GM19463 (cell line): ENCODE data around the gene SORBS2.

Experiments used
- ATAC-seq: cut with Tn5 transposase; IDR thresholded peaks from one replicate; pipeline ENCODE4 v1.9.1; 2021; ENCODE audit warnings: mild to moderate bottlenecking, moderate library complexity; ENCODE audit not compliant: unreplicated experiment

Gene SORBS2

GRCh38 chr4:185592438-185592837 is 219.6 kb downstream of the SORBS2 start:
- no peak for ATAC-seq

DNA sequence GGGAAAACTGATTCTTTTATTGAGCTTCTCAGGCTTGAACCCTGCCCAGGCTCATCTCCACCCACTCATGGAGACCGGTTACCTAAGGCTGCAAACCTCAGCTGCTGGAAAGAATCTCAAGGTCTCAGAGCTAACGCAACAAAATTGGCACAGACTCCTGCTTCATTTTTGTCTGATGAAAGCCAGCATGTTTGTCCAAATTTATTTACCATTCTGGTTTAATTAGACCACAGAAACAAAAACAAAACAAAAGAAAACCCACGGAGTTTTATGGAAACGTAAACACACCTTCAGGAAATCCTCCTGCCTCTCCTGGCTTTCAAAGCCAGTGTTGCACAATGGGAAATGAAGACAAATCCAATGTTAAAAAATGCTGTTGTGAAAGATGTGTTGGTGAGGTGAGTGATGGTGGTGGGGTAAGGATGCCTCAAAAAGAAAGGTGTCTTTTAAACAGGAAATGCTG is 220.3 kb downstream of the SORBS2 start:
- no peak for ATAC-seq

DNA sequence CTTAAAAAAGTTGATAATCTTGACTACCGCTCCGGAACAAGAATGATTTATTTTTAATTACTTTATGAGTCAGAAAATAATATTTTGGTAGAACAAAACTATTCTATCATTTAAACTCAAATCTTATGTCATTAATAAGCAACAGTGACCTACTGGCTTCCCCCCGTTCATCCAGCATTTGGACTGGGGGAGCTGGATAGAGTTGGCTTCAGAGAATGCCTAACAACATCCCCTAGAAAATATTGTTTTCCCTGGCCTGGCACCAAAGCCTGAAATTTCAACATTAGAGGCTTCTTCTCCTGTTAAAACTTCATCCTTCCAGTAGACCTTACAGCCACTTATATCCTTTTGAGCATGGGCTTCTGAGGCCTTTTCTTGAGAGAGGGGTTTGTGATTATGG is 221.0 kb downstream of the SORBS2 start:
- ATAC-seq: no peak

DNA sequence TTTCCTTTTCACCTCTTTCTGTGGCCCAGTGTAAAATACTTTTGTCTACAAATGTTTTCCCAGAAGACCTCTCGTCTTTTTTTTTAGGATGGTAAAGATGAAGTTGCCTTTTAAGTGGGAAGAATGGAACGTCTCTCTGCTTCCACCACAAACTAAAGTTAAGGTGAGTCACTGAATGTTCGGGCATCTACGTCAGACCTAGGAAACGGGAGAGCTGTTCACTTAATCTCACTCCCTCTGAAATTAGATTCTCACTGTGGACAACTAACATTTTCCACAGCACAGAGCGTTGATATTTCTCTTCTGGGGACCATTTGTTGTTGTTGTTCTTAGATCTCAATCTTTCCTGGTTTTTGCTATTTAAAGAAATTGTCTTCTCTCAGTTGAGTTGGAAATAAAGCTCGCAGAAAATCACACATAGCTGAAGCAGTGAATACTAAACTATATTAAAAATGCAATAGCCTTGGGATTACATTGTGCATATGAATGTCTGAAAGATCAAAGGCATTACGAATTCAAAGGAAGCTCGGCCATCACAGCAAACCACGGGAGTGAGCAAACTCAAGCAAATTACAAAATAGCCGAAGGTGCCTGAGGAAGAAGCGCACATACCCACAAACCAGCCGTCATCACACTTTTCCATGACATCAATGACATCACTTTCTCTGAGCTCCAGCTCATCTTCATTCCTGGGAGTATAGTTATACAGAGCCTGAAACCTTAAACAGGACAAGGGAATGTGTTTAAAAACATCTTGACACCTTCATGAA is 222.7 kb downstream of the SORBS2 start:
- ATAC-seq: no peak

DNA sequence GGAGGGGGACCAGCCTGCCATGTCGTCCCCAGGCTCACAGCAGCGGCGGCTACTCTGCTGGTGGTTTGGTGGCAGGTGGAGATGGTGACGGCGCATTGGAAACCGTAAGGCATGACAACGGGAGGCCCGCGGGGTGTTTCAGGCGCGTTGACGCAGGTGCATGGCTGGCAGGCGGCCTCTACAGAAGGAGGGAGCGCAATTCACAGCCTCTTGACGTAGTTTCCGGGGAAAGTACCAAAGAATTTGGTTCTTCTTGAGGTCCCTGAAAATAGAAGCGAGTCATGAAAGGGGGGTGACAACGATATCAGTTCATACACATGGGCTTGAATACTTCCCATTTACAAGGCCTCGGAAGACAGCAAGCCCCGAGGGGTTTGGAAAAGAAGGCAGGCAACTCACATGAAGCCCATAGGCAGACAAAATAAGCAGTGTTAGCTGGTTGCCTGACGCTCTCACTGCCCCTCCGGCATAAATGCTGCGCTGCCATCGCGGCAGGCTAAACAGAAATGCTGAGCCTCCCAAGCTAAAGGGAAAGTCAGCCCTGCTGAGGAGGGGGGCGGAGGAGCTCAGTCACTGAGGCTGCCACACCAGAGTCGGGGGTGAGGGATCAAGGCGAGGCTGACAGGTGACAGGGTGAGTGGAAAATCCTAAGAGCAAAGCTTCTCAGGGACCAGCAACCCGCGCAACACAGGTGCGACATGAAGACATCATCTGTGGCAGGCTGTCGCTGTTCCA is 224.4 kb downstream of the SORBS2 start:
- peak; percentile 99 for ATAC-seq

DNA sequence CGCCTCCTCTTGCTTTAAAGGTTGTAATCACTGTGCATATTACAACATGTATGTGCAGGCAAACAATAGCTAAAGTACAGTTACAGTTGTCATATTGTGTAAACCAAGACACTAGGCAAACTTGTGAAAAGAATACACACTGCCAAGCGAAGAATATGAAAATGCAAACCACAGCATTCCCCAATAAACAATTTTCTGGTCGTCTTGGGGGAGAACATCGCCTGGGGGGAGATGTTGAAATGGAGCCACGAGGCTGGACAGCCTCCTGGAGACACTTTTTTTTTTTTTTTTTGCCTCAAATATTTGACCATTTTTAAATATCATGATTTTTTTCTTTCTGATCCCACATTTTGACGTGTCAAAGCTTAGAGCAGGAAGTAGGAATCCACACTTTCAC is 225.0 kb downstream of the SORBS2 start:
- no peak for ATAC-seq

GRCh38 chr4:185585211-185585610 is 226.8 kb downstream of the SORBS2 start:
- no peak for ATAC-seq

DNA sequence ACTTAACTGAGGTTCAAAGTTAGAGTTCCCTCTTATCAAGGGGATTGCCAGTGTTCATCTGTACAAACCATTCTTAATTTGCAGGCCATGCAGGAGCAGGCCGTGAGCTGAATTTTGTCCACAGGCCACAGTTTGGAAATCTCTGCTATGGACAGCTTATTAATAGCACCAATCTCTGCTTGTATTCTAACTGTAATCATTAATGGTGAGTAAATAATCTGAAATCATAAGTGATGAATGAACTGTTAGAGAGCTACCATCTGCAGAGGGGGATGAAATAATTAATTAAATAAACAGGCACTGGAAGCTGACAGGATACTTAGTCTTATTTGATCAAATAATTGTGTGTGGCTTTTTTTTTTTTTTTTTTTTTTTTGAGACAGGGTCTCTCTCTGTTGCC is 228.2 kb downstream of the SORBS2 start:
- no peak for ATAC-seq

DNA sequence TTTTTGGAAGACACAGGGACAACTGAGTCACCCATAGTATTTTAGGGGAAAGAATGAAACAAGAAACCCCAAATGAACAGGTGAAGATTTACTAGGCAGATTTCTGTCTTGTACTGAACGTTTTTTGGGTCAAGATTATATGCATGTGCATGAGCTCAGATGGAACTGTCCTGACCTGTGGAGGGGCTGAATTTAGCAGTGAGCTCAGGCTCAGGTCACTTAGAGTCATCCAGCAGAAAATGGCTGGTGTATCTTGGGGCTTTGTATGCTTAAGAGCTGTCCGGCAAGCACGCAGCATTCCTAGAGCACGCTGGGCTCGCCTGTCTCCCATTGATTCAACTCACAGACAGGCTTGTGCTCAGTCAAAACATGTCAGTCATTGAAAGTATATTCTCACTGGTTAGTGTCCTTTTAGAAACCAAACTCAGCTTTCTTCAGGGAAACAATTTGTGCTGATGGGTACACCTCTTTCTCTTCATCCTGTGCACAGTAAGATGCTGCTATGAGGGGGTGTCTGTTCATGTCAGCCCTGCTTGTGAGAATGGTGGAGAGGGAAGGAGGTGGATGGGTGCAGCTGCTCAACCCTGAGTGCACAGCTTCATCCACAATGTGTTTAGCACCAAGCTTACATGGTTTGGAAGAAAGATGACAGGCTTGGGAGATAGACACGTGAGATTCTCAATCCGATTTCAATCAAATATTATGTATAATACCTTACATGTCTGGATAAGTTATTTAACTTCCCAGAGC is 229.2 kb downstream of the SORBS2 start:
- ATAC-seq: no peak

DNA sequence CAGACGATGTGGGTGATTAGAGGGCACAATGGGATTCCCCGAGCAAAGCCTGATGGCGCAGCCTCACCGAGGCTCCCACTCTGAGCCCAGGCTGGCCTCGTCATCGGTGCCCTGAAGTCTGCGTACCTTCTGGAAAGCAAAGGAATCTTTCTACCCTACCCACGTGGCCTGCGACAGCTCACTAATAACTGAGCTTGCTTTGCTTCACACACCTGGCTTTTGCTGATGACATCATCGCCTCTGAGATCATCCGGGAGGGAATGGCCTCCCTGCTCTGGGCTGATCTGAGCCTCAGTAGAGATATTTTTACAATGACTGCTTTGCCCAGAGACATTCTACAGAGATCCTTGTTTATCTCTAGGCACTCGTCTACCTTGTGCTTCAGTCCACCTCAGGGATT is 231.3 kb downstream of the SORBS2 start:
- ATAC-seq: no peak

DNA sequence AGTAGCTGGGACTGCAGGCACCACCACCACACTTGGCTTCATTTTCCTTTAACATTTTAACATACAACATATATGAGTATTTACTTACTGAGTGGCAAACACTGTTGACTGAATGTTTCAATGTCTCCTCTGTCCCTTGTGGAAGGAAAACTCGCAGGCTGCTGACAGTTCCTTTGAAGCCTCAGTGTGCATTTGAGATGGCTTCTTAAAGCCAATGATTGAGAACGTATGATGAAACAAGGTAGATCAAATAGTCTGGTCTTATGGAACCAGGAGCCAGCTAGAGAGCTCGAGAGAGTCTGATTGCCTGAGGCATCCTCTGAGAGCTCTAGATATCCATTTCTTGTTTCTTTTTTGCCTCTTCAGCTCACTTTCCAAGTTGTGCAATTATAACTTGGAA is 233.7 kb downstream of the SORBS2 start:
- ATAC-seq: no peak

- ATAC-seq: no peak
These were observed 234.7 kb downstream of the SORBS2 start for GRCh38 chr4:185576962-185577950.

DNA sequence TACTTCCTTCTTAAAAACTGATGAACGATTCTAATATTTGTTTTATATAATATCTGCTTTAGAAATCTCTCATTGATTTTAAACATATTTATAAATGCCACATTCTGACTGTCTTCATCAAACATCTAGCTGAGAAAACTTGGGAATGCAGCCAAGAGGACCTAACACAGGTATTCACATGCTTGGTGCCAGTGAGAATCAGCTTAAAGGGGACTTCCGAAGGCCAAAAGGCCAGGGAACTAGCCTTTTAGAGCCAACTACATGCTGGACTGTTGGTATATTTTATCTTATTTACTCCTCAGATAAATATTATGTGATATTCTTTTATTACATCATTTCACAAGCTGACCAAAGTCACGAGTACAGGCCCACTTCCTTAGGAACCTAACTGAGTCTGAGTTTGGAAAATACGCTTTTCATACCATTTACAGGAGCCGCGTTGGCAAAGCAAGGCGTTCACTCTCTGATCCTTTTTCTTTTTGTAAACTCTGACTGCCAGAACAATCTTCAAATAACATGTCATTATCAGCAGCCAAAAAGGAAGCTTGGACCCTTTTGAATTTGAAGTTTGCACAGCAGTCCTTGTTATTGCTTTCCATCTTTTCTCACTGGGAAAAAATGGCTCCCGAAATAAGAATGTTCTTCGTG is 235.6 kb downstream of the SORBS2 start:
- ATAC-seq: no peak

GRCh38 chr4:185573651-185574199 is 238.3 kb downstream of the SORBS2 start:
- ATAC-seq: no peak

- ATAC-seq: no peak
These were observed 241.3 kb downstream of the SORBS2 start for GRCh38 chr4:185570727-185571126.

- no peak for ATAC-seq
These were observed 244.3 kb downstream of the SORBS2 start for GRCh38 chr4:185567381-185568376.

GRCh38 chr4:185566972-185567371 is 245.0 kb downstream of the SORBS2 start:
- ATAC-seq: no peak

GRCh38 chr4:185566425-185566824 is 245.6 kb downstream of the SORBS2 start:
- ATAC-seq: no peak
